Vagina (tissue), 2 donors: ENCODE results near the gene VAMP2. TPM values are rescaled to one million over a fixed set of nuclear protein-coding genes. Genes with fewer than 3 reads are reported as not detected.

Experiments
- DNase-seq, 2 donors: peaks; one replicate each; pipeline ENCODE4 v3.0.0-alpha.2; 2017; ENCODE audit errors: extremely low spot score in 2 of 2
- H3K27ac ChIP-seq: fragments of 200-600 bp; sonication (generic); one replicate; pipeline ENCODE4 v1.5.1; 2019
- H3K27me3 ChIP-seq: fragments of 200-600 bp; sonication (generic); one replicate; pipeline ENCODE4 v1.5.1; 2019
- H3K36me3 ChIP-seq, 2 donors: fragments of 200-600 bp; sonication (generic); one replicate each; pipeline ENCODE4 v1.5.1; 2017 to 2019
- H3K4me1 ChIP-seq: fragments of 200-600 bp; sonication (generic); one replicate; pipeline ENCODE4 v1.5.1; 2019
- H3K4me3 ChIP-seq, 2 donors: fragments of 200-600 bp; sonication (generic); 1 replicate in 1 of 2; 2 replicates in 1 of 2; pipeline ENCODE4 v1.5.1; 2016 to 2019
- H3K9me3 ChIP-seq: fragments of 200-600 bp; sonication (generic); one replicate; pipeline ENCODE4 v1.5.1; 2019
- CTCF ChIP-seq, 3 experiments: fragments of 450-650 bp in 2 of 3; fragments of 200-600 bp in 1 of 3; sonication (generic) in 1 of 3; IDR thresholded peaks; one replicate each; pipeline ENCODE4 v1.5.1; 2017 to 2019; ENCODE audit warnings: antibody characterized with exemption in 3 of 3, mild to moderate bottlenecking in 2 of 3, moderate library complexity in 2 of 3
- POLR2A ChIP-seq, 2 donors: fragments of 450-650 bp; IDR thresholded peaks; one replicate each; pipeline ENCODE4 v1.6.1; 2017; ENCODE audit warnings: antibody characterized with exemption in 2 of 2, mild to moderate bottlenecking in 2 of 2, moderate library complexity in 2 of 2
- POLR2AphosphoS5 ChIP-seq, 2 donors: sonication (generic); formaldehyde crosslinking; IDR thresholded peaks; one replicate each; pipeline ENCODE4 v1.9.0; 2017; ENCODE audit warnings: antibody characterized with exemption in 2 of 2, mild to moderate bottlenecking in 2 of 2, low read depth in 1 of 2; ENCODE audit not compliant: insufficient read depth in 1 of 2
- intact Hi-C: fragments of 100-400 bp; cut with DNase I; formaldehyde crosslinking; loops from one replicate; pipeline ENCODE4 v1.15.1; 2023
- total RNA-seq: library from RNA; depleted of rRNA; stranded (reverse); fragments of >200 nt; gene quantifications from one replicate; pipeline ENCODE4 v1.2.3, GENCODE V29; 2016

VAMP2 gene
- total RNA-seq, 1 donor from 2014 or later = 35.6 TPM

- H3K4me3 ChIP-seq = peak overlapping the region; percentile 77 to 86
- no peak for DNase-seq
- H3K27me3 ChIP-seq = no peaks in the 10 kb centered on the region
- H3K4me1 ChIP-seq = peaks cover 49% of the 10 kb centered on the region
- TF ChIP-seq POLR2AphosphoS5 (IDR thresholded peaks at IDR 0.05; ENCODE audit: insufficient read depth in 1 of 2, low read depth in 1 of 2) (no peak), CTCF (IDR thresholded peaks at IDR 0.05) (no peak), POLR2A (IDR thresholded peaks at IDR 0.05) (no peak)
- H3K36me3 ChIP-seq = no peaks in the 10 kb centered on the region
- peak overlapping the region; percentile 100 for H3K27ac ChIP-seq
- intact Hi-C loops = no loop called here
- H3K9me3 ChIP-seq = no peaks in the 10 kb centered on the region
These were observed 26.4 kb upstream of the VAMP2 start for GRCh38 chr17:8189041-8189710.

GRCh38 chr17:8188263-8188839, 25.6 kb upstream of the VAMP2 start:
- DNase-seq = no peak
- no peaks in the 10 kb centered on the region for H3K27me3 ChIP-seq
- intact Hi-C loops = no loop called here
- peak overlapping the region; percentile 77 to 86 for H3K4me3 ChIP-seq
- peaks cover 49% of the 10 kb centered on the region for H3K4me1 ChIP-seq
- H3K36me3 ChIP-seq = no peaks in the 10 kb centered on the region
- H3K9me3 ChIP-seq = no peaks in the 10 kb centered on the region
- peak overlapping the region; percentile 100 for H3K27ac ChIP-seq
- TF ChIP-seq POLR2AphosphoS5 (IDR thresholded peaks at IDR 0.05; ENCODE audit: insufficient read depth in 1 of 2, low read depth in 1 of 2) (no peak), CTCF (IDR thresholded peaks at IDR 0.05) (no peak), POLR2A (IDR thresholded peaks at IDR 0.05) (no peak)

DNA sequence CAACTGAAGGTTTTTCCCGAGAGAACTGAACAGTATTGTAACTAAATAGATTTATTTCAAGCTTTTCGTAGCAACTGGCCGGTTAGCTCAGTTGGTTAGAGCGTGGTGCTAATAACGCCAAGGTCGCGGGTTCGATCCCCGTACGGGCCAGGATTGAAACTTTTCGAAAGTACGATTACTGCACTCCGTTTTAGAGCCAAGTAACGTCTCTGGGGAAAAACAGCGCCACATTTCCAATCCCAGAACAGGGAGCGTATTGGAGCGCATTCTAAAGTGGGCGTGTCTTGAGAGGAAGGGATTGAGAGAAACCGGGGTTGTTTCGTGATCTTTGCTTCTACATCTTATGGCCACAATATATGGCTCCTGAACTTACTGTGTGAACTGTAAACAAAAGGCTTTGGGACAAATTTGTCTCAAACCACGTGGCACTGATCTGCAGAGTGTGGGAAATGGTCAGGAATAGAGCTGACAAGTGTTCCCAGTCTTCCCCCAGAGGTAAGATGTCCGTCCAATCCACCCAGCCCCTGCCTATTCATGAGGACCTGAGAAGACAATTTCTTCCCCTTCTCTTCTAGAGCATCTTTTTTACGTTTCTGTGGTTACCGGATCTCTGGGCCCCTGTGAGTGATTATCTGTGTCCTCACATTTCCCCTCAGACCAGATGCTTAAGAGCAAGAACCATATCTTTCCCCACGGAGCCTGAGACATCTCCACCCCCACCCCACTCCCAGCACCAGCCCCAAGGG, 24.9 kb upstream of the VAMP2 start:
- Histone ChIP-seq H3K4me3 (peak overlapping the region; percentile 77 to 86), H3K27me3 (no peaks in the 10 kb centered on the region), H3K36me3 (no peaks in the 10 kb centered on the region), H3K4me1 (peaks cover 46% of the 10 kb centered on the region), H3K9me3 (no peaks in the 10 kb centered on the region), H3K27ac (peak overlapping the region; percentile 100)
- no peak for TF ChIP-seq CTCF (IDR thresholded peaks at IDR 0.05)
- no peak for TF ChIP-seq POLR2A (IDR thresholded peaks at IDR 0.05)
- peak in 1 of 2 donors; percentile 90 for TF ChIP-seq POLR2AphosphoS5 (IDR thresholded peaks at IDR 0.05; ENCODE audit: insufficient read depth in 1 of 2, low read depth in 1 of 2)
- peak in 1 of 2 donors; percentile 98 for DNase-seq
- intact Hi-C loops = loop anchor here (2.0 kb wide), 3 partner anchors 33 to 67 kb away; partner anchors contain the start of genes CTC1 and PFAS

DNA sequence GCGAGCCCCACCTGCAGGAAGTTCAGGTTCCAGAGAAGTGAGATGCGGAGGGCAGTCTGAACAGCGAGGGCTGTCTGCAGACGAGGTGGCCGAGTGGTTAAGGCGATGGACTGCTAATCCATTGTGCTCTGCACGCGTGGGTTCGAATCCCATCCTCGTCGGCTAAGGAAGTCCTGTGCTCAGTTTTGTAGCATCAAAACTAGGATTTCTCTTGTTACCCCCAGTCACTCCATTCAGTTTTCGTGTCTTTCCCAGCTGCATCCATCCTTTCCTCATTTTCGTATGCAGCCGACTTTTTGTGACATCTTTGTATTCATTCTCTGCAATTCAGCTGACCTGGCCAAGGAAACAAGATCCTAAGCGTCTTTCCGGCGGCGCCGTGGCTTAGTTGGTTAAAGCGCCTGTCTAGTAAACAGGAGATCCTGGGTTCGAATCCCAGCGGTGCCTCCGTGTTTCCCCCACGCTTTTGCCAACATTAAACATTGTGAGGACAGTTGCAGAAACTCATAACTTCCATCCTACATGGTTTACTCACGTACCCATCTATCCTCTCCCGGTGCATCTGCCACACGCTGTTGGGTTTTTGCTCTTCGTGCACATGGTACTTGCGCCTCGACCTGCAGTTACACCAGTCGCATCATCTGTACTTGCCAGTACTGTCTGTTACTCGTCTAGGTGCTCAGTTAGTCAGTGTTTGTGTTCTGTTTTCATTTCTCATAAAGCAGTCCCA, 24.2 kb upstream of the VAMP2 start:
- H3K36me3 ChIP-seq = no peaks in the 10 kb centered on the region
- TF ChIP-seq POLR2A (IDR thresholded peaks at IDR 0.05) (no peak), CTCF (IDR thresholded peaks at IDR 0.05) (peak in 1 of 3 experiments; percentile 29)
- peak overlapping the region; percentile 77 to 86 for H3K4me3 ChIP-seq
- no peaks in the 10 kb centered on the region for H3K27me3 ChIP-seq
- no peaks in the 10 kb centered on the region for H3K9me3 ChIP-seq
- DNase-seq = peak in 1 of 2 donors; percentile 97
- intact Hi-C loops = loop anchor here (2.0 kb wide), 3 partner anchors 34 to 66 kb away; partner anchors contain the start of genes CTC1 and PFAS
- peak overlapping the region; percentile 100 for H3K27ac ChIP-seq
- H3K4me1 ChIP-seq = peaks cover 40% of the 10 kb centered on the region
